IMR-90 (cell line): ENCODE results near the gene TUBB2B. TPM values are rescaled to one million over a fixed set of nuclear protein-coding genes. Genes with fewer than 3 reads are reported as not detected.

Experiments used
- ATAC-seq: fragments of 200-7000 bp; cut with Tn5 transposase; 2 replicates; pipeline ENCODE4 v1.9.1; 2020; ENCODE audit warnings: low read depth, mild to moderate bottlenecking, moderate library complexity
- BruUV-seq: library from RNA; stranded (reverse); fragments of 400-500 nt; replicated peaks from 2 replicates; lab custom pipeline; 2021; lab: Mats Ljungman, UMichigan
- CTCF ChIA-PET: fragments of 300-600 bp; formaldehyde crosslinking; extraction: SDS; loops from one replicate; lab custom pipeline; 2021; ENCODE audit warnings: antibody characterized with exemption; lab: Yijun Ruan, JAX
- POLR2A ChIA-PET: fragments of 300-600 bp; sonication (Branson Sonifier 250); formaldehyde crosslinking; loops from one replicate; lab custom pipeline; 2022; ENCODE audit warnings: antibody characterized with exemption; ENCODE audit not compliant: unreplicated experiment; lab: Charles Lee
- DNase-seq: peaks from one replicate; pipeline ENCODE4 v3.0.0; 2013
- H2AFZ ChIP-seq: replicated peaks from 2 replicates; pipeline ENCODE3; 2013; ENCODE audit warnings: low read length, mild to moderate bottlenecking; ENCODE audit not compliant: poor library complexity
- H2AK5ac ChIP-seq: 2 replicates; pipeline ENCODE4 v1.6.1; 2013; ENCODE audit warnings: low read depth, low read length, inconsistent platforms
- H2AK9ac ChIP-seq: replicated peaks from 2 replicates; pipeline ENCODE3; 2013; ENCODE audit warnings: mild to moderate bottlenecking, low read depth, low read length, moderate library complexity; ENCODE audit not compliant: poor library complexity
- H2BK120ac ChIP-seq: 2 replicates; pipeline ENCODE4 v1.6.1; 2013; ENCODE audit warnings: low read depth, low read length, inconsistent platforms
- H2BK15ac ChIP-seq: 3 replicates; pipeline ENCODE4 v1.6.1; 2013; ENCODE audit warnings: low read depth, low read length, inconsistent platforms
- H2BK20ac ChIP-seq: 2 replicates; pipeline ENCODE4 v1.6.1; 2013; ENCODE audit warnings: low read depth, mild to moderate bottlenecking, inconsistent platforms, low read length, moderate library complexity
- H2BK5ac ChIP-seq: 2 replicates; pipeline ENCODE4 v1.6.1; 2013; ENCODE audit warnings: mild to moderate bottlenecking, low read depth, low read length, inconsistent platforms; ENCODE audit not compliant: poor library complexity, severe bottlenecking
- H3K14ac ChIP-seq: replicated peaks from 2 replicates; pipeline ENCODE4 v1.6.1; 2013; ENCODE audit warnings: low read depth, low read length, inconsistent platforms
- H3K18ac ChIP-seq: 2 replicates; pipeline ENCODE4 v1.6.1; 2013; ENCODE audit warnings: low read depth, low read length, control low read depth
- H3K23ac ChIP-seq: 2 replicates; pipeline ENCODE4 v1.6.1; 2013; ENCODE audit warnings: low read depth, low read length, inconsistent platforms
- H3K27ac ChIP-seq: 2 replicates; pipeline ENCODE4 v1.5.1; 2013; ENCODE audit warnings: mild to moderate bottlenecking, control low read depth, low read length; ENCODE audit not compliant: insufficient read depth
- H3K27me3 ChIP-seq: 2 replicates; pipeline ENCODE4 v1.6.1; 2013; ENCODE audit warnings: low read length; ENCODE audit not compliant: control insufficient read depth, insufficient read depth
- H3K36me3 ChIP-seq: 2 replicates; pipeline ENCODE4 v1.6.1; 2013; ENCODE audit warnings: low read length, mixed read lengths; ENCODE audit not compliant: control insufficient read depth, insufficient read depth
- H3K4ac ChIP-seq: 2 replicates; pipeline ENCODE4 v1.6.1; 2013; ENCODE audit warnings: low read depth, low read length, inconsistent platforms
- H3K4me1 ChIP-seq: 2 replicates; pipeline ENCODE4 v1.6.1; 2013; ENCODE audit warnings: low read length, mixed read lengths; ENCODE audit not compliant: control insufficient read depth, insufficient read depth
- H3K4me2 ChIP-seq: 2 replicates; pipeline ENCODE4 v1.6.1; 2013; ENCODE audit warnings: low read depth, mild to moderate bottlenecking, control low read depth, low read length, moderate library complexity
- H3K4me3 ChIP-seq: 2 replicates; pipeline ENCODE4 v1.5.1; 2013; ENCODE audit warnings: low read depth, mild to moderate bottlenecking, control low read depth, low read length, moderate library complexity; ENCODE audit not compliant: insufficient read depth
- H3K56ac ChIP-seq: 2 replicates; pipeline ENCODE4 v1.6.1; 2013; ENCODE audit warnings: low read length, inconsistent platforms; ENCODE audit not compliant: insufficient read depth; ENCODE audit errors: extremely low read depth
- H3K79me1 ChIP-seq, 2 experiments: 2 replicates each; pipeline ENCODE4 v1.6.1; 2013; ENCODE audit warnings: low read length in 2 of 2, inconsistent platforms in 1 of 2, low read depth in 1 of 2
- H3K9ac ChIP-seq: 2 replicates; pipeline ENCODE4 v1.6.1; 2013; ENCODE audit warnings: low read depth, low read length, control low read depth
- H3K9me1 ChIP-seq: 2 replicates; pipeline ENCODE4 v1.6.1; 2013; ENCODE audit warnings: low read length, inconsistent platforms; ENCODE audit not compliant: insufficient read depth
- H3K9me3 ChIP-seq: 2 replicates; pipeline ENCODE4 v1.6.1; 2013; ENCODE audit warnings: low read length; ENCODE audit not compliant: control insufficient read depth, insufficient read depth
- H4K20me1 ChIP-seq: 2 replicates; pipeline ENCODE4 v1.6.1; 2013; ENCODE audit warnings: low read length, inconsistent platforms; ENCODE audit not compliant: insufficient read depth
- H4K5ac ChIP-seq: 2 replicates; pipeline ENCODE4 v1.6.1; 2013; ENCODE audit warnings: mild to moderate bottlenecking, low read depth, low read length, control low read depth
- H4K8ac ChIP-seq, 2 experiments: 2 replicates each; pipeline ENCODE4 v1.6.1; 2013; ENCODE audit warnings: low read depth in 2 of 2, low read length in 2 of 2, control low read depth in 1 of 2, inconsistent platforms in 1 of 2
- H4K91ac ChIP-seq: 2 replicates; pipeline ENCODE4 v1.6.1; 2013; ENCODE audit warnings: low read depth, low read length, inconsistent platforms; ENCODE audit not compliant: insufficient read depth
- BHLHE40 ChIP-seq: fragments of 150-350 bp; IDR thresholded peaks from 2 replicates; pipeline ENCODE4 v1.6.1; 2016; ENCODE audit warnings: mild to moderate bottlenecking, low read depth, low read length
- CEBPB ChIP-seq: IDR thresholded peaks from 2 replicates; pipeline ENCODE4 v1.6.1; 2012; ENCODE audit warnings: low read depth, low read length, improper control_type of control experiment
- CHD1 ChIP-seq: IDR thresholded peaks from 2 replicates; pipeline ENCODE4 v1.6.1; 2012; ENCODE audit warnings: low read depth, low read length, improper control_type of control experiment
- CTCF ChIP-seq: conservative IDR thresholded peaks from 2 replicates; pipeline ENCODE4 v1.5.1; 2012; ENCODE audit warnings: mild to moderate bottlenecking, low read depth, low read length, improper control_type of control experiment
- ELK1 ChIP-seq: fragments of 150-350 bp; IDR thresholded peaks from 2 replicates; pipeline ENCODE4 v1.6.1; 2016; ENCODE audit warnings: low read depth, mild to moderate bottlenecking, low read length, moderate library complexity, borderline replicate concordance
- FOS ChIP-seq: fragments of 150-350 bp; IDR thresholded peaks from 2 replicates; pipeline ENCODE4 v1.6.1; 2016; ENCODE audit warnings: low read depth, low read length
- MAFK ChIP-seq: IDR thresholded peaks from 2 replicates; pipeline ENCODE4 v1.6.1; 2012; ENCODE audit warnings: low read depth, low read length, improper control_type of control experiment
- MAZ ChIP-seq: IDR thresholded peaks from 2 replicates; pipeline ENCODE4 v1.6.1; 2012; ENCODE audit warnings: low read depth, mild to moderate bottlenecking, low read length, improper control_type of control experiment, moderate library complexity, borderline replicate concordance
- MXI1 ChIP-seq: IDR thresholded peaks from 2 replicates; pipeline ENCODE4 v1.6.1; 2012; ENCODE audit warnings: low read depth, mild to moderate bottlenecking, low read length, moderate library complexity, borderline replicate concordance
- NFE2L2 ChIP-seq: fragments of 150-350 bp; IDR thresholded peaks from 2 replicates; pipeline ENCODE4 v1.6.1; 2016; ENCODE audit warnings: low read depth, mild to moderate bottlenecking, low read length
- POLR2A ChIP-seq: IDR thresholded peaks from 2 replicates; pipeline ENCODE4 v1.6.1; 2012; ENCODE audit warnings: mild to moderate bottlenecking, low read depth, low read length
- RAD21 ChIP-seq: IDR thresholded peaks from 2 replicates; pipeline ENCODE4 v1.6.1; 2012; ENCODE audit warnings: low read length, improper control_type of control experiment
- RCOR1 ChIP-seq: IDR thresholded peaks from 2 replicates; pipeline ENCODE4 v1.6.1; 2012; ENCODE audit warnings: mild to moderate bottlenecking, low read length, improper control_type of control experiment; ENCODE audit not compliant: insufficient replicate concordance
- RFX5 ChIP-seq: IDR thresholded peaks from 2 replicates; pipeline ENCODE4 v1.8.0; 2012; ENCODE audit warnings: low read depth, mild to moderate bottlenecking, low read length, moderate library complexity
- SMC3 ChIP-seq: fragments of 150-350 bp; IDR thresholded peaks from 2 replicates; pipeline ENCODE4 v1.6.1; 2016; ENCODE audit warnings: low read depth, mild to moderate bottlenecking, antibody characterized with exemption, low read length, moderate library complexity
- USF2 ChIP-seq: fragments of 150-350 bp; IDR thresholded peaks from 2 replicates; pipeline ENCODE4 v1.6.1; 2017; ENCODE audit warnings: mild to moderate bottlenecking, antibody characterized with exemption, low read length, low read depth
- WGBS, 2 experiments: methylation state at CpG; one replicate each; pipeline versions ENCODE4 v1.1.5 to v1.1.7; 2013; ENCODE audit warnings: missing lambda C conversion rate in 2 of 2; ENCODE audit not compliant: insufficient read length in 1 of 2; ENCODE audit errors: extremely low coverage in 2 of 2; 5-methylcytosine and 5-hydroxymethylcytosine counted together
- dilution Hi-C: fragments of 300-500 bp; cut with HindIII; formaldehyde crosslinking; loops from one replicate; pipeline ENCODE4 v1.14.3; 2018; ENCODE audit warnings: low sequenced_read_pairs; ENCODE audit not compliant: unreplicated experiment
- in situ Hi-C: fragments of 300-500 bp; cut with MboI; formaldehyde crosslinking; loops from 3 replicates; pipeline ENCODE4 v1.14.3; 2019; ENCODE audit warnings: low sequenced_read_pairs, inconsistent platforms, mixed read lengths
- intact Hi-C: fragments of 100-400 bp; cut with micrococcal nuclease; formaldehyde crosslinking; loops from 2 replicates; pipeline ENCODE4 v1.10.0; 2022
- polyA plus RNA-seq, 3 experiments: library from polyadenylated mRNA; depleted of rRNA; stranded (reverse); fragments of >200 nt; gene quantifications; 2 replicates each; pipeline ENCODE4 v1.2.3, GENCODE V29; 2012; ENCODE audit warnings: low replicate concordance in 1 of 3
- total RNA-seq: library from RNA; depleted of rRNA; stranded (reverse); fragments of >200 nt; gene quantifications from 2 replicates; pipeline ENCODE4 v1.2.3, GENCODE V29; 2012

Gene TUBB2B
- total and polyA plus RNA-seq, 2 of the 4 experiments (the other 2 are of a cell fraction), result 13.6 to 21.1 TPM

- no peak overlapping the region for H2BK20ac ChIP-seq
- no peak overlapping the region for H3K14ac ChIP-seq
- H3K27me3 ChIP-seq, result peaks cover 20% of the 10 kb centered on the region
- ChIA-PET CTCF (no interaction called here), POLR2A (no interaction called here)
- peaks cover 3% of the 10 kb centered on the region; the same call in 1 of the 2 replicates for H3K4me1 ChIP-seq
- intact Hi-C loops (no loop called here), dilution Hi-C loops (no loop called here), in situ Hi-C loops (no loop called here)
- no peak overlapping the region for H3K56ac ChIP-seq
- DNase-seq, result no peak
- no TSS peak for BruUV-seq
- H3K9ac ChIP-seq, result no peak overlapping the region
- no peak overlapping the region for H3K18ac ChIP-seq
- no peak overlapping the region for H4K8ac ChIP-seq
- H3K9me1 ChIP-seq, result 0 out of 2 replicates have a peak, but pooled peaks cover 3% of the 10 kb centered on the region
- no peak for TF ChIP-seq MAZ
- TF ChIP-seq RCOR1, result no peak
- no peak for TF ChIP-seq BHLHE40
- no peak for TF ChIP-seq CEBPB
- no peak for TF ChIP-seq RFX5
- no peak for TF ChIP-seq POLR2A
- TF ChIP-seq MAFK, result no peak
- no peak for TF ChIP-seq SMC3
- no peak for TF ChIP-seq RAD21
- TF ChIP-seq ELK1, result no peak
- no peak for TF ChIP-seq FOS
- TF ChIP-seq NFE2L2, result no peak
- no peak for TF ChIP-seq USF2
- no peak for TF ChIP-seq CHD1
- TF ChIP-seq MXI1, result no peak
- no peak for TF ChIP-seq CTCF
- no peak overlapping the region for H2BK5ac ChIP-seq
- H2AK9ac ChIP-seq, result no peak overlapping the region
- ATAC-seq, result no peak
- H2BK15ac ChIP-seq, result no peak overlapping the region
- no peaks in the 10 kb centered on the region for H3K36me3 ChIP-seq
- peaks cover 2% of the 10 kb centered on the region; the same call in 1 of the 2 replicates for H3K9me3 ChIP-seq
- H3K4ac ChIP-seq, result no peak overlapping the region
- H3K79me1 ChIP-seq, result no peaks in the 10 kb centered on the region
- no peak overlapping the region for H2AK5ac ChIP-seq
- H4K5ac ChIP-seq, result no peak overlapping the region
- no peak overlapping the region for H3K27ac ChIP-seq
- H2BK120ac ChIP-seq, result no peak overlapping the region
- WGBS, 2 experiments, result 100% methylated on average over 2 of the region's 3 CpGs; no CpG with 5 or more reads in 1 of the 2 experiments
- H3K4me3 ChIP-seq, result no peak overlapping the region
- H4K91ac ChIP-seq, result no peak overlapping the region
- H3K23ac ChIP-seq, result no peak overlapping the region
- no peak overlapping the region for H3K4me2 ChIP-seq
- H2AFZ ChIP-seq, result no peak overlapping the region
- no peaks in the 10 kb centered on the region for H4K20me1 ChIP-seq
Observed at GRCh38 chr6:3233904-3234303, 6.5 kb upstream of the TUBB2B start.
